Colon (tissue), 2 donors: ENCODE data around the gene PUM1.

Experiments used
- FAIRE-seq: peaks from 2 replicates; lab custom pipeline; 2012; peaks lifted over from hg19 to GRCh38; lab: Jason Lieb, UNC
- donor health status: control.
- donor health status: control.

The PUM1 gene

GRCh38 chr1:30929135-30929889 is 136.2 kb downstream of the PUM1 start:
- no peak for FAIRE-seq

- no peak for FAIRE-seq
Measured at GRCh38 chr1:30928789-30929134, 136.8 kb downstream of the PUM1 start.

- FAIRE-seq, result peak; percentile 31
Measured at GRCh38 chr1:30928171-30928570, 137.3 kb downstream of the PUM1 start.

GRCh38 chr1:30927448-30927847 is 138.1 kb downstream of the PUM1 start:
- no peak for FAIRE-seq

GRCh38 chr1:30923597-30923996 is 141.9 kb downstream of the PUM1 start:
- FAIRE-seq, result no peak

- no peak for FAIRE-seq
Measured at GRCh38 chr1:30920827-30921226, 144.7 kb downstream of the PUM1 start.

GRCh38 chr1:30919025-30919881 is 146.3 kb downstream of the PUM1 start:
- no peak for FAIRE-seq

GRCh38 chr1:30916296-30916695 is 149.2 kb downstream of the PUM1 start:
- no peak for FAIRE-seq

GRCh38 chr1:30915491-30916230 is 149.9 kb downstream of the PUM1 start:
- no peak for FAIRE-seq

- no peak for FAIRE-seq
Measured at GRCh38 chr1:30914931-30915330, 150.6 kb downstream of the PUM1 start.

- FAIRE-seq, result no peak
Measured at GRCh38 chr1:30914587-30914922, 151.0 kb downstream of the PUM1 start.

- FAIRE-seq, result no peak
Measured at GRCh38 chr1:30912913-30913652, 152.4 kb downstream of the PUM1 start.

- FAIRE-seq, result no peak
Measured at GRCh38 chr1:30912224-30912623, 153.3 kb downstream of the PUM1 start.

GRCh38 chr1:30911059-30911954 is 154.2 kb downstream of the PUM1 start:
- FAIRE-seq, result no peak

GRCh38 chr1:30909365-30910068 is 156.0 kb downstream of the PUM1 start:
- FAIRE-seq, result no peak

GRCh38 chr1:30908696-30909364 is 156.7 kb downstream of the PUM1 start, which contains the start of gene SDC3:
TSS of gene SDC3 (minus strand) at chr1:30908758. CDS start at chr1:30908586, 172 bp downstream.
- FAIRE-seq, result no peak

- no peak for FAIRE-seq
Measured at GRCh38 chr1:30908316-30908695, 157.2 kb downstream of the PUM1 start.

GRCh38 chr1:30907481-30908315 is 157.8 kb downstream of the PUM1 start:
- FAIRE-seq, result no peak
